Pulmonary artery endothelial cell (primary cell): ENCODE results near the gene STXBP6. TPM values are rescaled to one million over a fixed set of nuclear protein-coding genes. Genes with fewer than 3 reads are reported as not detected.
"Not testable (repeated sequence)": the region's sequence is repeated elsewhere in the genome, so short reads cannot be mapped to it uniquely, and the experiment has no call there.

Source experiments
- DNase-seq: peaks from one replicate; pipeline ENCODE4 v3.0.0-alpha.2; 2011; ENCODE audit warnings: low read depth, low spot score
- total RNA-seq: library from RNA; depleted of rRNA; stranded (reverse); fragments of >200 nt; gene quantifications from 2 replicates; pipeline ENCODE4 v1.2.3, GENCODE V29; 2014

STXBP6 gene
- total RNA-seq, 1 donor from 2014 or later, result not detected

GRCh38 chr14:24957814-24958213, 92.1 kb downstream of the STXBP6 start:
- no peak for DNase-seq

- no peak for DNase-seq
These were observed 93.8 kb downstream of the STXBP6 start for GRCh38 chr14:24956104-24956503.

GRCh38 chr14:24954700-24955037, 95.3 kb downstream of the STXBP6 start:
- no peak for DNase-seq

- DNase-seq, result no peak
These were observed 95.8 kb downstream of the STXBP6 start for GRCh38 chr14:24954037-24954699.

- DNase-seq, result no peak
These were observed 96.9 kb downstream of the STXBP6 start for GRCh38 chr14:24952851-24953666.

GRCh38 chr14:24948261-24948847, 101.6 kb downstream of the STXBP6 start:
- DNase-seq, result no peak

- no peak for DNase-seq
These were observed 102.8 kb downstream of the STXBP6 start for GRCh38 chr14:24947131-24947530.

- no peak for DNase-seq
These were observed 105.1 kb downstream of the STXBP6 start for GRCh38 chr14:24944800-24945199.

GRCh38 chr14:24943024-24943423, 106.9 kb downstream of the STXBP6 start:
- no peak for DNase-seq

GRCh38 chr14:24941719-24942118, 108.2 kb downstream of the STXBP6 start:
- DNase-seq, result no peak

GRCh38 chr14:24940213-24940783, 109.6 kb downstream of the STXBP6 start:
- DNase-seq, result no peak

GRCh38 chr14:24938593-24938992, 111.4 kb downstream of the STXBP6 start:
- no peak for DNase-seq

GRCh38 chr14:24937300-24937699, 112.6 kb downstream of the STXBP6 start:
- no peak for DNase-seq

- not testable (repeated sequence) for DNase-seq
These were observed 113.2 kb downstream of the STXBP6 start for GRCh38 chr14:24936773-24937172.

GRCh38 chr14:24935796-24936195, 114.2 kb downstream of the STXBP6 start:
- DNase-seq, result no peak

- DNase-seq, result no peak
These were observed 121.5 kb downstream of the STXBP6 start for GRCh38 chr14:24928386-24928900.

- DNase-seq, result no peak
These were observed 122.1 kb downstream of the STXBP6 start for GRCh38 chr14:24927809-24928208.

GRCh38 chr14:24925771-24926374, 124.1 kb downstream of the STXBP6 start:
- no peak for DNase-seq

- no peak for DNase-seq
These were observed 125.4 kb downstream of the STXBP6 start for GRCh38 chr14:24924544-24924943.

GRCh38 chr14:24921903-24922302, 128.0 kb downstream of the STXBP6 start:
- no peak for DNase-seq

- DNase-seq, result no peak
These were observed 129.5 kb downstream of the STXBP6 start for GRCh38 chr14:24920265-24921075.
